Measurements from ENCODE around the gene FNDC3B. TPM values are rescaled to one million over a fixed set of nuclear protein-coding genes. Genes with fewer than 3 reads are reported as not detected.

Gene FNDC3B
- total RNA-seq, 1 experiment from 2014 or later, result 48.6 TPM

- Histone ChIP-seq H3F3A (ENCODE audit: low read length, unreplicated experiment) (no peaks in the 10 kb centered on the region), H2AFZ (ENCODE audit: low read length) (no peak overlapping the region), H3K27me3 (ENCODE audit: low read length) (no peaks in the 10 kb centered on the region), H3K9me2 (replicated peaks; ENCODE audit: low read length) (no peaks in the 10 kb centered on the region), H3K36me3 (ENCODE audit: low read depth, low read length) (peaks cover 3% of the 10 kb centered on the region; the same call in 1 of the 2 replicates), H3K4me2 (ENCODE audit: low read length) (no peak overlapping the region), H3K27ac (ENCODE audit: low read length) (no peak overlapping the region), H3K9ac (ENCODE audit: low read length) (no peak overlapping the region), H3K4me3 (ENCODE audit: low read length) (no peak overlapping the region), H3K9me3 (ENCODE audit: low read length) (no peaks in the 10 kb centered on the region), H3K79me2 (ENCODE audit: low read length) (no peaks in the 10 kb centered on the region), H3K4me1 (ENCODE audit: insufficient read depth, low read length) (no peaks in the 10 kb centered on the region), H4K20me1 (ENCODE audit: low read length) (no peaks in the 10 kb centered on the region)
- TF ChIP-seq CTCF (conservative IDR thresholded peaks at IDR 0.05; ENCODE audit: low read depth, low read length) (no peak), EZH2phosphoT487 (IDR thresholded peaks at IDR 0.05; ENCODE audit: borderline replicate concordance, low read length) (no peak), EZH2 (IDR thresholded peaks at IDR 0.05; ENCODE audit: low read length, unreplicated experiment) (no peak)
- CTCF ChIA-PET, result no interaction called here
- intact Hi-C loops (cut with micrococcal nuclease), result no loop called here
- BruUV-seq (replicated peaks), result no TSS peak
- POLR2A ChIA-PET (ENCODE audit: unreplicated experiment), result interaction anchor here (0.6 kb wide), 1 partner anchor 95 kb away, joined by 3 read pairs; no protein-coding TSS in a partner anchor
- DNase-seq (no peak), ATAC-seq (no peak)
These were observed 365.0 kb downstream of the FNDC3B start for GRCh38 chr3:172404237-172404962.

- no peaks in the 10 kb centered on the region for H3K9me2 ChIP-seq (replicated peaks; ENCODE audit: low read length)
- H4K20me1 ChIP-seq (ENCODE audit: low read length), result no peaks in the 10 kb centered on the region
- TF ChIP-seq EZH2 (IDR thresholded peaks at IDR 0.05; ENCODE audit: low read length, unreplicated experiment) (no peak), CTCF (conservative IDR thresholded peaks at IDR 0.05; ENCODE audit: low read depth, low read length) (no peak), EZH2phosphoT487 (IDR thresholded peaks at IDR 0.05; ENCODE audit: borderline replicate concordance, low read length) (no peak)
- no peaks in the 10 kb centered on the region for H3F3A ChIP-seq (ENCODE audit: low read length, unreplicated experiment)
- ATAC-seq, result no peak
- H3K4me1 ChIP-seq (ENCODE audit: insufficient read depth, low read length), result no peaks in the 10 kb centered on the region
- H3K27ac ChIP-seq (ENCODE audit: low read length), result no peak overlapping the region
- CTCF ChIA-PET, result no interaction called here
- intact Hi-C loops (cut with micrococcal nuclease), result loop anchor here (5.0 kb wide), 1 partner anchor 71 kb away; no protein-coding TSS in a partner anchor
- DNase-seq, result no peak
- H3K9ac ChIP-seq (ENCODE audit: low read length), result no peak overlapping the region
- no peaks in the 10 kb centered on the region for H3K27me3 ChIP-seq (ENCODE audit: low read length)
- no peak overlapping the region for H3K4me3 ChIP-seq (ENCODE audit: low read length)
- H2AFZ ChIP-seq (ENCODE audit: low read length), result no peak overlapping the region
- BruUV-seq (replicated peaks), result TSS peak; percentile 2
- H3K36me3 ChIP-seq (ENCODE audit: low read depth, low read length), result no peaks in the 10 kb centered on the region; the same call in 1 of the 2 replicates
- no peaks in the 10 kb centered on the region for H3K79me2 ChIP-seq (ENCODE audit: low read length)
- H3K9me3 ChIP-seq (ENCODE audit: low read length), result no peaks in the 10 kb centered on the region
- POLR2A ChIA-PET (ENCODE audit: unreplicated experiment), result no interaction called here
- H3K4me2 ChIP-seq (ENCODE audit: low read length), result no peak overlapping the region
These were observed 366.5 kb downstream of the FNDC3B start for GRCh38 chr3:172405914-172406313.

GRCh38 chr3:172407872-172408271 is 368.5 kb downstream of the FNDC3B start:
- no peaks in the 10 kb centered on the region for H3K36me3 ChIP-seq (ENCODE audit: low read depth, low read length)
- POLR2A ChIA-PET (ENCODE audit: unreplicated experiment), result no interaction called here
- no peaks in the 10 kb centered on the region for H4K20me1 ChIP-seq (ENCODE audit: low read length)
- no peaks in the 10 kb centered on the region for H3K4me1 ChIP-seq (ENCODE audit: insufficient read depth, low read length)
- no peaks in the 10 kb centered on the region for H3K27me3 ChIP-seq (ENCODE audit: low read length)
- H2AFZ ChIP-seq (ENCODE audit: low read length), result no peak overlapping the region
- no peaks in the 10 kb centered on the region for H3F3A ChIP-seq (ENCODE audit: low read length, unreplicated experiment)
- CTCF ChIA-PET, result no interaction called here
- H3K79me2 ChIP-seq (ENCODE audit: low read length), result no peaks in the 10 kb centered on the region
- no peak overlapping the region for H3K4me3 ChIP-seq (ENCODE audit: low read length)
- H3K27ac ChIP-seq (ENCODE audit: low read length), result no peak overlapping the region
- H3K9ac ChIP-seq (ENCODE audit: low read length), result no peak overlapping the region
- H3K9me2 ChIP-seq (replicated peaks; ENCODE audit: low read length), result no peaks in the 10 kb centered on the region
- no TSS peak for BruUV-seq (replicated peaks)
- intact Hi-C loops (cut with micrococcal nuclease), result loop anchor here (5.0 kb wide), 1 partner anchor 69 kb away; no protein-coding TSS in a partner anchor
- TF ChIP-seq EZH2 (IDR thresholded peaks at IDR 0.05; ENCODE audit: low read length, unreplicated experiment) (no peak), EZH2phosphoT487 (IDR thresholded peaks at IDR 0.05; ENCODE audit: borderline replicate concordance, low read length) (no peak), CTCF (conservative IDR thresholded peaks at IDR 0.05; ENCODE audit: low read depth, low read length) (no peak)
- no peak overlapping the region for H3K4me2 ChIP-seq (ENCODE audit: low read length)
- no peak for DNase-seq
- H3K9me3 ChIP-seq (ENCODE audit: low read length), result no peaks in the 10 kb centered on the region
- ATAC-seq, result no peak
